Astrocyte (in vitro differentiated cells and primary cell): ENCODE results near the gene WDR5. TPM values are rescaled to one million over a fixed set of nuclear protein-coding genes. Genes with fewer than 3 reads are reported as not detected.

Experiments
- DNase-seq: peaks from one replicate; pipeline ENCODE4 v3.0.0-alpha.2; 2010; ENCODE audit warnings: low read depth
- FAIRE-seq: peaks from 2 replicates; lab custom pipeline; 2011; peaks lifted over from hg19 to GRCh38; lab: Jason Lieb, UNC
- H2AFZ ChIP-seq: 2 replicates; pipeline ENCODE4 v1.6.0; 2012; ENCODE audit warnings: low read depth, low read length, inconsistent platforms
- H3K27ac ChIP-seq: 2 replicates; pipeline ENCODE4 v1.5.1; 2011; ENCODE audit warnings: low read depth, low read length, inconsistent platforms
- H3K27me3 ChIP-seq: 2 replicates; pipeline ENCODE4 v1.6.0; 2011; ENCODE audit warnings: low read length, inconsistent platforms; ENCODE audit not compliant: insufficient read depth
- H3K36me3 ChIP-seq: 2 replicates; pipeline ENCODE4 v1.5.1; 2011; ENCODE audit warnings: low read length, inconsistent platforms; ENCODE audit not compliant: insufficient read depth
- H3K4me1 ChIP-seq: 2 replicates; pipeline ENCODE4 v1.5.1; 2011; ENCODE audit warnings: low read length, inconsistent platforms; ENCODE audit not compliant: insufficient read depth
- H3K4me2 ChIP-seq: 2 replicates; pipeline ENCODE4 v1.6.0; 2012; ENCODE audit warnings: low read length, inconsistent platforms
- H3K4me3 ChIP-seq: 2 replicates; pipeline ENCODE4 v1.5.1; 2011; ENCODE audit warnings: low read depth, mild to moderate bottlenecking, low read length, inconsistent platforms; ENCODE audit not compliant: insufficient read depth
- H3K79me2 ChIP-seq: 2 replicates; pipeline ENCODE4 v1.6.0; 2012; ENCODE audit warnings: mild to moderate bottlenecking, low read length, inconsistent platforms; ENCODE audit not compliant: insufficient read depth
- H3K9ac ChIP-seq: 2 replicates; pipeline ENCODE4 v1.6.0; 2012; ENCODE audit warnings: mild to moderate bottlenecking, low read length, inconsistent platforms
- H3K9me3 ChIP-seq: 2 replicates; pipeline ENCODE4 v1.5.1; 2012; ENCODE audit warnings: low read depth, mild to moderate bottlenecking, low read length, inconsistent platforms; ENCODE audit not compliant: insufficient read depth
- H4K20me1 ChIP-seq: 2 replicates; pipeline ENCODE4 v1.6.0; 2012; ENCODE audit warnings: low read length, inconsistent platforms; ENCODE audit not compliant: insufficient read depth
- H3K27ac Mint-ChIP-seq: one replicate; pipeline ENCODE4 v1.8.0; 2021; ENCODE audit warnings: mild to moderate bottlenecking, mixed read lengths; ENCODE audit not compliant: unreplicated experiment
- H3K27me3 Mint-ChIP-seq: one replicate; pipeline ENCODE4 v1.8.0; 2021; ENCODE audit warnings: low read depth, mixed read lengths; ENCODE audit not compliant: unreplicated experiment
- H3K36me3 Mint-ChIP-seq: one replicate; pipeline ENCODE4 v1.8.0; 2021; ENCODE audit warnings: low read depth, mixed read lengths; ENCODE audit not compliant: unreplicated experiment
- H3K4me1 Mint-ChIP-seq: one replicate; pipeline ENCODE4 v1.8.0; 2021; ENCODE audit warnings: low read depth, mixed read lengths; ENCODE audit not compliant: unreplicated experiment
- H3K4me3 Mint-ChIP-seq: one replicate; pipeline ENCODE4 v1.8.0; 2021; ENCODE audit warnings: mild to moderate bottlenecking, moderate library complexity, mixed read lengths; ENCODE audit not compliant: unreplicated experiment
- H3K9me3 Mint-ChIP-seq: one replicate; pipeline ENCODE4 v1.8.0; 2021; ENCODE audit warnings: mild to moderate bottlenecking, mixed read lengths; ENCODE audit not compliant: unreplicated experiment
- CTCF ChIP-seq: IDR thresholded peaks from 2 replicates; pipeline ENCODE4 v1.5.1; 2011; ENCODE audit warnings: low read depth, mild to moderate bottlenecking, inconsistent platforms, low read length, moderate library complexity; ENCODE audit not compliant: insufficient read depth
- EZH2 ChIP-seq: IDR thresholded peaks from 2 replicates; pipeline ENCODE4 v1.6.1; 2012; ENCODE audit warnings: mild to moderate bottlenecking, low read length, inconsistent platforms; ENCODE audit not compliant: insufficient read depth
- total RNA-seq: library from RNA; stranded (reverse); gene quantifications from 2 replicates; pipeline ENCODE4 v1.2.1, GENCODE V29; 2021

Gene WDR5
- total RNA-seq, 1 donor from 2014 or later, result 28.1 TPM

GRCh38 chr9:134180786-134181647, 45.1 kb downstream of the WDR5 start:
- no peaks in the 10 kb centered on the region for H3K9me3 ChIP-seq
- peaks cover 15% of the 10 kb centered on the region for H3K27me3 ChIP-seq
- Mint-ChIP-seq H3K27ac (no peak overlapping the region), H3K9me3 (no peaks in the 10 kb centered on the region), H3K36me3 (no peaks in the 10 kb centered on the region), H3K4me1 (no peaks in the 10 kb centered on the region), H3K27me3 (peaks cover 21% of the 10 kb centered on the region), H3K4me3 (no peak overlapping the region)
- H2AFZ ChIP-seq, result no peak overlapping the region
- no peak for FAIRE-seq
- no peak overlapping the region for H3K9ac ChIP-seq
- no peak for DNase-seq
- no peak overlapping the region for H3K27ac ChIP-seq
- no peaks in the 10 kb centered on the region for H3K79me2 ChIP-seq
- no peak overlapping the region for H3K4me3 ChIP-seq
- H3K36me3 ChIP-seq, result no peaks in the 10 kb centered on the region
- TF ChIP-seq CTCF (no peak), EZH2 (no peak)
- peaks cover 6% of the 10 kb centered on the region for H3K4me1 ChIP-seq
- H3K4me2 ChIP-seq, result no peak overlapping the region
- H4K20me1 ChIP-seq, result no peaks in the 10 kb centered on the region

- no peak overlapping the region for H3K4me3 ChIP-seq
- no peaks in the 10 kb centered on the region for H3K36me3 ChIP-seq
- no peak for FAIRE-seq
- no peak overlapping the region for H3K27ac ChIP-seq
- peaks cover 23% of the 10 kb centered on the region for H3K27me3 Mint-ChIP-seq
- no peaks in the 10 kb centered on the region for H3K9me3 Mint-ChIP-seq
- TF ChIP-seq CTCF (no peak), EZH2 (no peak)
- H3K36me3 Mint-ChIP-seq, result no peaks in the 10 kb centered on the region
- no peaks in the 10 kb centered on the region for H3K4me1 Mint-ChIP-seq
- no peak overlapping the region for H3K4me3 Mint-ChIP-seq
- no peak overlapping the region for H3K9ac ChIP-seq
- peaks cover under 1% of the 10 kb centered on the region for H3K4me1 ChIP-seq
- DNase-seq, result no peak
- no peaks in the 10 kb centered on the region for H4K20me1 ChIP-seq
- H3K27ac Mint-ChIP-seq, result peak overlapping the region; percentile 18
- no peaks in the 10 kb centered on the region for H3K9me3 ChIP-seq
- no peak overlapping the region for H2AFZ ChIP-seq
- no peak overlapping the region for H3K4me2 ChIP-seq
- no peaks in the 10 kb centered on the region for H3K79me2 ChIP-seq
- peaks cover 13% of the 10 kb centered on the region for H3K27me3 ChIP-seq
Measured at GRCh38 chr9:134181648-134182034, 45.8 kb downstream of the WDR5 start.

- no peak overlapping the region for H3K9ac ChIP-seq
Measured at GRCh38 chr9:134182554-134183085, 46.7 kb downstream of the WDR5 start.

More at GRCh38 chr9:134182554-134183085, 46.7 kb downstream of the WDR5 start:
- Histone ChIP-seq H3K4me1 (no peaks in the 10 kb centered on the region), H3K36me3 (no peaks in the 10 kb centered on the region), H3K27me3 (peaks cover 16% of the 10 kb centered on the region), H4K20me1 (no peaks in the 10 kb centered on the region), H3K9me3 (no peaks in the 10 kb centered on the region), H2AFZ (no peak overlapping the region), H3K4me3 (no peak overlapping the region), H3K27ac (no peak overlapping the region), H3K4me2 (no peak overlapping the region), H3K79me2 (no peaks in the 10 kb centered on the region)
- Mint-ChIP-seq H3K4me1 (no peaks in the 10 kb centered on the region), H3K36me3 (no peaks in the 10 kb centered on the region), H3K27ac (no peak overlapping the region), H3K27me3 (peaks cover 27% of the 10 kb centered on the region), H3K4me3 (no peak overlapping the region), H3K9me3 (no peaks in the 10 kb centered on the region)
- DNase-seq, result peak; percentile 20
- FAIRE-seq, result no peak
- TF ChIP-seq CTCF (no peak), EZH2 (no peak)
